Hepatocyte (in vitro differentiated cells): Measurements from ENCODE around the gene KRTAP10-8.

ENCODE experiments used
- EZH2 ChIP-seq: fragments of 200-600 bp; sonication (generic); IDR thresholded peaks from 2 replicates; pipeline ENCODE4 v1.6.1; 2016; ENCODE audit warnings: antibody characterized with exemption, mild to moderate bottlenecking, borderline replicate concordance
- EZH2phosphoT487 ChIP-seq: fragments of 200-600 bp; sonication (generic); IDR thresholded peaks from one replicate; pipeline ENCODE4 v1.6.1; 2018; ENCODE audit warnings: antibody characterized with exemption, mild to moderate bottlenecking, low read depth, moderate library complexity; ENCODE audit not compliant: unreplicated experiment, severe bottlenecking
- TF ChIP-seq, protein P1 (sequence below): fragments of 200-600 bp; sonication (generic); IDR thresholded peaks from 2 replicates; pipeline ENCODE4 v1.5.1; 2016; ENCODE audit warnings: antibody characterized with exemption, mild to moderate bottlenecking; ENCODE audit not compliant: poor library complexity

DNA sequence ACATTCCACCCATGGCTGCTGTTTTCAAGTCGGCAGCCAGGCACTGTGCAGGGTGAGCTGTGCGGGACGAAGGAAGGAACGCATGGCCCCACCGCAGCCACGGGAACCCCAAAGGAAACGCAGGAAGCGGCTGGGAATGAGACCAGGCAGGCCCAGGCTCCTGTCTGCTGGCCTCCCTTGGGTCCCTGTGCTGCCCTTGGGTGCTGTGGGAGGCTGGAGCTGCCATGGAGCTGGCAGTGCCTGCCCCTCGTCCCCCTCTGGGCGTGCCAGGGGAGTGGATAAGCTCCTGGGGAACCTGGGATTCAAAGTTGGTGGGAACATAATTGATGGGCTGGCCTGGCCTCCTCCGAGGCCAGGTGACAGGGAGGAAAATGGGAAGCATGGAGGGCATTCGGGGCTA is 43.6 kb upstream of the KRTAP10-8 start:
- TF ChIP-seq, protein P1, sequence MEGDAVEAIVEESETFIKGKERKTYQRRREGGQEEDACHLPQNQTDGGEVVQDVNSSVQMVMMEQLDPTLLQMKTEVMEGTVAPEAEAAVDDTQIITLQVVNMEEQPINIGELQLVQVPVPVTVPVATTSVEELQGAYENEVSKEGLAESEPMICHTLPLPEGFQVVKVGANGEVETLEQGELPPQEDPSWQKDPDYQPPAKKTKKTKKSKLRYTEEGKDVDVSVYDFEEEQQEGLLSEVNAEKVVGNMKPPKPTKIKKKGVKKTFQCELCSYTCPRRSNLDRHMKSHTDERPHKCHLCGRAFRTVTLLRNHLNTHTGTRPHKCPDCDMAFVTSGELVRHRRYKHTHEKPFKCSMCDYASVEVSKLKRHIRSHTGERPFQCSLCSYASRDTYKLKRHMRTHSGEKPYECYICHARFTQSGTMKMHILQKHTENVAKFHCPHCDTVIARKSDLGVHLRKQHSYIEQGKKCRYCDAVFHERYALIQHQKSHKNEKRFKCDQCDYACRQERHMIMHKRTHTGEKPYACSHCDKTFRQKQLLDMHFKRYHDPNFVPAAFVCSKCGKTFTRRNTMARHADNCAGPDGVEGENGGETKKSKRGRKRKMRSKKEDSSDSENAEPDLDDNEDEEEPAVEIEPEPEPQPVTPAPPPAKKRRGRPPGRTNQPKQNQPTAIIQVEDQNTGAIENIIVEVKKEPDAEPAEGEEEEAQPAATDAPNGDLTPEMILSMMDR: no peak
- TF ChIP-seq EZH2 (no peak), EZH2phosphoT487 (no peak)
